GM12878 (cell line): Measurements from ENCODE around the gene CD38. TPM values are rescaled to one million over a fixed set of nuclear protein-coding genes. Genes with fewer than 3 reads are reported as not detected.
"Not testable (repeated sequence)": the region's sequence is repeated elsewhere in the genome, so short reads cannot be mapped to it uniquely, and the experiment has no call there.

Source experiments
- ATAC-seq: fragments of 200-7000 bp; cut with Tn5 transposase; 3 replicates; pipeline ENCODE4 v1.9.1; 2020; ENCODE audit warnings: mild to moderate bottlenecking, moderate library complexity
- BruUV-seq: library from RNA; stranded (reverse); fragments of 400-500 nt; replicated peaks from 2 replicates; lab custom pipeline; 2021; lab: Mats Ljungman, UMichigan
- CTCF ChIA-PET: fragments of 300-600 bp; sonication (Branson Sonifier 250); formaldehyde crosslinking; extraction: SDS; loops from one replicate; lab custom pipeline; 2021; ENCODE audit warnings: inconsistent platforms; lab: Yijun Ruan, JAX
- POLR2A ChIA-PET: fragments of 350-600 bp; formaldehyde crosslinking; extraction: SDS; loops from one replicate; lab custom pipeline; 2021; ENCODE audit warnings: inconsistent platforms; lab: Charles Lee
- RAD21 ChIA-PET: fragments of 300-600 bp; sonication (Branson Sonifier 250); formaldehyde crosslinking; loops from one replicate; lab custom pipeline; 2023; ENCODE audit warnings: antibody characterized with exemption; ENCODE audit not compliant: unreplicated experiment; lab: Charles Lee
- SMC1A ChIA-PET: fragments of 300-600 bp; sonication (Branson Sonifier 250); formaldehyde crosslinking; loops from one replicate; lab custom pipeline; 2023; ENCODE audit not compliant: unreplicated experiment, uncharacterized antibody; lab: Charles Lee
- DNase-seq: peaks from one replicate; pipeline ENCODE4 v3.0.0-alpha.2; 2011; ENCODE audit warnings: low read depth, low spot score
- FAIRE-seq: peaks from 3 replicates; lab custom pipeline; 2011; peaks lifted over from hg19 to GRCh38; lab: Jason Lieb, UNC
- H2AFZ ChIP-seq: 2 replicates; pipeline ENCODE4 v1.6.0; 2011; ENCODE audit warnings: low read depth, low read length, control low read depth; ENCODE audit not compliant: control insufficient read depth
- H3K27ac ChIP-seq: 2 replicates; pipeline ENCODE4 v1.5.1; 2011; ENCODE audit warnings: control low read depth; ENCODE audit not compliant: control insufficient read depth, insufficient read depth
- H3K27me3 ChIP-seq, 2 experiments: replicated peaks in 1 of 2; 2 replicates each; pipeline versions ENCODE4 v1.6.0 to v1.6.1; 2011; ENCODE audit warnings: low read length in 1 of 2; ENCODE audit not compliant: control insufficient read depth in 2 of 2, insufficient read depth in 2 of 2
- H3K36me3 ChIP-seq, 2 experiments: 2 replicates each; pipeline ENCODE4 v1.5.1; 2011; ENCODE audit warnings: low read length in 1 of 2; ENCODE audit not compliant: control insufficient read depth in 2 of 2, insufficient read depth in 2 of 2
- H3K4me1 ChIP-seq: 2 replicates; pipeline ENCODE4 v1.6.1; 2011; ENCODE audit warnings: mild to moderate bottlenecking, low read length, moderate library complexity, mixed read lengths; ENCODE audit not compliant: control insufficient read depth, insufficient read depth
- H3K4me2 ChIP-seq: 2 replicates; pipeline ENCODE4 v1.6.0; 2011; ENCODE audit warnings: control low read depth; ENCODE audit not compliant: control insufficient read depth, insufficient read depth
- H3K4me3 ChIP-seq: fragments of 200-600 bp; sonication (generic); 2 replicates; pipeline ENCODE4 v1.5.1; 2016
- H3K79me2 ChIP-seq: 2 replicates; pipeline ENCODE4 v1.6.0; 2011; ENCODE audit warnings: low read length; ENCODE audit not compliant: control insufficient read depth, insufficient read depth
- H3K9ac ChIP-seq: 2 replicates; pipeline ENCODE4 v1.8.0; 2011; ENCODE audit warnings: low read length, control low read depth, mixed read lengths; ENCODE audit not compliant: control insufficient read depth, insufficient read depth
- H3K9me3 ChIP-seq: replicated peaks from 3 replicates; pipeline ENCODE4 v1.5.1; 2011; ENCODE audit warnings: mild to moderate bottlenecking, low read length; ENCODE audit not compliant: control insufficient read depth, insufficient read depth
- H4K20me1 ChIP-seq: 2 replicates; pipeline ENCODE4 v1.6.0; 2011; ENCODE audit not compliant: control insufficient read depth, insufficient read depth
- IKZF1 ChIP-seq: fragments of 450-650 bp; conservative IDR thresholded peaks from 2 replicates; pipeline ENCODE4 v1.6.1; 2017; ENCODE audit warnings: antibody characterized with exemption, mild to moderate bottlenecking
- LARP7 ChIP-seq: fragments of 450-650 bp; IDR thresholded peaks from 2 replicates; pipeline ENCODE4 v1.6.1; 2017; ENCODE audit warnings: mild to moderate bottlenecking
- MEF2B ChIP-seq: fragments of 450-650 bp; IDR thresholded peaks from 2 replicates; pipeline ENCODE4 v1.6.1; 2018; ENCODE audit warnings: mild to moderate bottlenecking, moderate library complexity; ENCODE audit not compliant: partially characterized antibody, poor library complexity, severe bottlenecking
- RUNX3 ChIP-seq: IDR thresholded peaks from 2 replicates; pipeline ENCODE4 v1.6.1; 2012; ENCODE audit warnings: low read length, inconsistent platforms
- WGBS: methylation state at CpG from one replicate; pipeline ENCODE4 v1.1.6; 2016; ENCODE audit warnings: low lambda C conversion rate; ENCODE audit not compliant: insufficient replicate concordance, insufficient coverage; ENCODE audit errors: missing lambda C conversion rate; 5-methylcytosine and 5-hydroxymethylcytosine counted together
- in situ Hi-C: fragments of 300-500 bp; cut with MboI; formaldehyde crosslinking; loops from 9 replicates; pipeline ENCODE4 v1.14.3; 2018; ENCODE audit warnings: mixed read lengths
- intact Hi-C: fragments of 100-400 bp; cut with micrococcal nuclease; formaldehyde crosslinking; loops from one replicate; pipeline ENCODE4 v1.14.2; 2022; ENCODE audit not compliant: unreplicated experiment
- polyA plus RNA-seq, 11 experiments: library from polyadenylated mRNA; depleted of rRNA in 4 of 11; unstranded in 6 of 11; stranded (reverse) in 5 of 11; fragments of >200 nt; fragmentation: Nextera tagmentation in 4 of 11; fragmentation: Illumina TruSeq in 1 of 11; extraction: Ambion mirVana in 4 of 11; extraction: Trizol in 1 of 11; gene quantifications; 1 replicate in 1 of 11; 2 replicates in 10 of 11; pipeline versions ENCODE4 v1.2.1 to v1.2.3, GENCODE V29; 2011 to 2016; ENCODE audit warnings: inconsistent platforms in 2 of 11, missing spikeins in 2 of 11, low read depth in 1 of 11
- total RNA-seq, 4 experiments: library from RNA; depleted of rRNA in 3 of 4; stranded (reverse); fragments of >200 nt in 3 of 4; fragmentation: Illumina TruSeq in 1 of 4; extraction: Trizol in 1 of 4; gene quantifications; 2 replicates each; pipeline versions ENCODE4 v1.2.1 to v1.2.3, GENCODE V29; 2013 to 2021

The CD38 gene
- total and polyA plus RNA-seq, 10 of the 15 experiments (the other 5 are each of a cell fraction or from before 2014, with no cell fraction given) = 3.5 to 39.8 (median 12.7) TPM

- H3K27me3 ChIP-seq = no peaks in the 10 kb centered on the region
- in situ Hi-C loops (loop anchor here (10.0 kb wide), 1 partner anchor 405 kb away; no protein-coding TSS in a partner anchor), intact Hi-C loops (no loop called here)
- no peak overlapping the region for H3K9ac ChIP-seq
- ChIA-PET SMC1A (interaction anchor here (0.6 to 1.7 kb wide), 17 partner anchors 10 to 199 kb away, joined by 3 to 8 read pairs (median 3); no protein-coding TSS in a partner anchor), CTCF (interaction anchor here (1.3 to 1.7 kb wide), 6 partner anchors 10 to 202 kb away, joined by 3 to 7 read pairs (median 4); no protein-coding TSS in a partner anchor), RAD21 (interaction anchor here (0.9 to 1.3 kb wide), 6 partner anchors 18 to 91 kb away, joined by 3 to 7 read pairs (median 4); no protein-coding TSS in a partner anchor), POLR2A (interaction anchor here (0.5 to 1.3 kb wide), 3 partner anchors 17 to 37 kb away, joined by 3 to 6 read pairs (median 3); no protein-coding TSS in a partner anchor)
- no peak for ATAC-seq
- H3K4me1 ChIP-seq = peaks cover 3% of the 10 kb centered on the region; the same call in 1 of the 2 replicates
- whole genome bisulfite sequencing = 0% methylated on average over 2 of the region's 2 CpGs
- BruUV-seq = no TSS peak
- H3K4me2 ChIP-seq = no peak overlapping the region
- no peak overlapping the region for H3K4me3 ChIP-seq
- no peak overlapping the region for H3K27ac ChIP-seq
- H3K79me2 ChIP-seq = no peaks in the 10 kb centered on the region
- H3K36me3 ChIP-seq = no peaks in the 10 kb centered on the region; a peak in 1 of 4 replicates
- no peak overlapping the region for H2AFZ ChIP-seq
- DNase-seq = no peak
- TF ChIP-seq IKZF1 = 0 out of 2 replicates have a peak, but pooled peaks have one; percentile 27
- TF ChIP-seq RUNX3 = peak; percentile 31; the same call in 1 of the 2 replicates
- TF ChIP-seq LARP7 = no peak
- TF ChIP-seq MEF2B = peak; percentile 22
- FAIRE-seq = no peak
- H4K20me1 ChIP-seq = no peaks in the 10 kb centered on the region
- H3K9me3 ChIP-seq = no peaks in the 10 kb centered on the region
Observed at GRCh38 chr4:15799701-15800100, 21.6 kb downstream of the CD38 start.

- not testable (repeated sequence) for ATAC-seq
- CTCF ChIA-PET = interaction anchor here (0.5 to 4.8 kb wide), 2 partner anchors 70 to 123 kb away, joined by 3 to 31 read pairs; no protein-coding TSS in a partner anchor
Observed at GRCh38 chr4:15802497-15802896, 24.4 kb downstream of the CD38 start.

More at GRCh38 chr4:15802497-15802896, 24.4 kb downstream of the CD38 start:
- H3K9ac ChIP-seq, H3K27me3 ChIP-seq, H3K4me1 ChIP-seq, H3K79me2 ChIP-seq, H3K36me3 ChIP-seq, FAIRE-seq, DNase-seq, H3K9me3 ChIP-seq, RAD21 ChIA-PET, H3K27ac ChIP-seq, BruUV-seq, intact Hi-C loops, H2AFZ ChIP-seq, H4K20me1 ChIP-seq, POLR2A ChIA-PET, H3K4me3 ChIP-seq, H3K4me2 ChIP-seq: not testable (repeated sequence)
- SMC1A ChIA-PET = interaction anchor here (1.7 kb wide), 1 partner anchor 62 kb away, joined by 3 read pairs; no protein-coding TSS in a partner anchor
- in situ Hi-C loops = loop anchor here (10.0 kb wide), 1 partner anchor 402 kb away; no protein-coding TSS in a partner anchor
